NCI-H1417 treated with DMSO at 0.1 percent for 48 hours (cell line): ENCODE results near the gene SVIL.

Experiments
- DNase-seq: peaks from one replicate; lab custom pipeline; 2025; lab: John Stamatoyannopoulos, UW

Gene SVIL, protein sequence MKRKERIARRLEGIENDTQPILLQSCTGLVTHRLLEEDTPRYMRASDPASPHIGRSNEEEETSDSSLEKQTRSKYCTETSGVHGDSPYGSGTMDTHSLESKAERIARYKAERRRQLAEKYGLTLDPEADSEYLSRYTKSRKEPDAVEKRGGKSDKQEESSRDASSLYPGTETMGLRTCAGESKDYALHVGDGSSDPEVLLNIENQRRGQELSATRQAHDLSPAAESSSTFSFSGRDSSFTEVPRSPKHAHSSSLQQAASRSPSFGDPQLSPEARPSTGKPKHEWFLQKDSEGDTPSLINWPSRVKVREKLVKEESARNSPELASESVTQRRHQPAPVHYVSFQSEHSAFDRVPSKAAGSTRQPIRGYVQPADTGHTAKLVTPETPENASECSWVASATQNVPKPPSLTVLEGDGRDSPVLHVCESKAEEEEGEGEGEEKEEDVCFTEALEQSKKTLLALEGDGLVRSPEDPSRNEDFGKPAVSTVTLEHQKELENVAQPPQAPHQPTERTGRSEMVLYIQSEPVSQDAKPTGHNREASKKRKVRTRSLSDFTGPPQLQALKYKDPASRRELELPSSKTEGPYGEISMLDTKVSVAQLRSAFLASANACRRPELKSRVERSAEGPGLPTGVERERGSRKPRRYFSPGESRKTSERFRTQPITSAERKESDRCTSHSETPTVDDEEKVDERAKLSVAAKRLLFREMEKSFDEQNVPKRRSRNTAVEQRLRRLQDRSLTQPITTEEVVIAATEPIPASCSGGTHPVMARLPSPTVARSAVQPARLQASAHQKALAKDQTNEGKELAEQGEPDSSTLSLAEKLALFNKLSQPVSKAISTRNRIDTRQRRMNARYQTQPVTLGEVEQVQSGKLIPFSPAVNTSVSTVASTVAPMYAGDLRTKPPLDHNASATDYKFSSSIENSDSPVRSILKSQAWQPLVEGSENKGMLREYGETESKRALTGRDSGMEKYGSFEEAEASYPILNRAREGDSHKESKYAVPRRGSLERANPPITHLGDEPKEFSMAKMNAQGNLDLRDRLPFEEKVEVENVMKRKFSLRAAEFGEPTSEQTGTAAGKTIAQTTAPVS (N-terminal part only)

DNA sequence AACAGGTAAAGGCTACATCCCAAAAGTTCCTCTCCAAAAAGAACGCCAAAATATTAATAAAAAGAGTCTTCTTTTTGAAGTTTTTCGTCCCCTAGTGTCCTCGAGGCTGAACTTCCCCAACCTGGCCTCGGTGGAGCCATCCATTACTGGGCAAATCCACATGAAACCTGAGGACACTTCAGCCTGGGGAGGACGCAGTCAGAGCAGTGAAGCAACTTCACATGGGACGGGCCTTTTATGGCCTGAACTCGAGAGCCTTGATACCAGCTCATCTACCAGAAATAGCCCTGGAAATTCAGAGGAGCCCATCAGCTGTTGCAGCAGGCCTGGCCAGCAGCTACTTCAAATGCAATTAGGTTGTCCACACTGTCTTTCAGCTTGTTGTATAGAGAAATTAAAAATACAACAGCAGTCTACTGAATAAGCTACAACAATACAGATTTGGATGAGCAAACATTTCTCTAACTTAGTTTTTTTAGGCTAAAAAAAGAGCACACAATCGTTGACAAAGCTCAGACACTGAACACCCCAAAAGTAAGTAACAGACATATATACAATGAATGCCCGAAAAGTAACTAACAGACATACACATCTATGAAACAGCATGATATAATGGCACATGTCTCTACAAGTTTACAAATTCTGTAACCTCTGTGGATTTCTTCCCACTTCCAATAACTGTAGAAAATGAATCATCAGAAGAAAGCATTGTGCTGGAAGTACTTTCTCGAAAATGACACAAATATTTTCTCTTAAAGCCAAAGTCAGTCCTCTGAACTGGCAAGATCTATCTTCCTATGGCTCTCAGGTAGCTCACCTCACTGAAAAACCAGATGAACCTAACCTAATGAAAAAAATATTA lies at the start of gene SVIL:
Gene SVIL, minus strand, starts transcription at position 208 of the 862 bp plus-strand sequence. CDS start 79,913 bp downstream, outside the sequence.
- DNase-seq: no peak

DNA sequence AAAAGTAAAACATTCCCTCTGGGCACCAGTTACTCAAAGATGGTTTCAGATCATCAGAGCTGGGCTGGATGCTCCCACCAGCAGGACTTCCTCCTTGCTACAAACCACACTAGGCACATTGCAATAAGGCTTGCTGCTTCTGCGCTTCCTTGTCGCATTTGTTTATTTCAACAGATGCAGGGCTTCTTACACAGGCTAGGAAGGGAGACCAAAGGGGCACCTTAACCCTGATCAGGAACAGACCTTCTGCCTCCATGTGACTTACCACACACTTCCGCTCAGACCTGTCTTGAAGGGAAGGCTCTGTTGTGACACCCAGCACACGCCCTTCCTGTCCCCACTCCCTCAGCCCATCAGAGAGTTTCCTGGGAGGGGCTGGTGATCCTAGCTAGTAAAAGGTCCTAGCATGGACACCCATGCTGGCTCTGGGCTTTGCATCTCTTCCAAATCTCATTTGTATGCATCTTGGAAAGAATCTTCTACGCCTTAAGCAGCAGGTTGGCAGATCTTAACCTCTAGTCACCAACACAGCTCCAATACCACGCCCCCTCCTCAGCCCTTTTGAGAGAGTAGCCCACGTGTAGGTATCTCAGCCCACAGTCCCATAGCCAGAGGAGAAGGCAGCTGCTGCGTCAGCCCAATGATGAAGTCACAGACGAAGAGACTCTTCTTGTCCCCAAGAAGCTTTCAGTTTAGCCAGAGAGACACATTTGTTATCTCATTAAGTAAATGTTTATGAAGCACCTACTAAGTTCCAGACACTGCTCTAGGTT lies 47.1 kb upstream of the SVIL start:
- no peak for DNase-seq

DNA sequence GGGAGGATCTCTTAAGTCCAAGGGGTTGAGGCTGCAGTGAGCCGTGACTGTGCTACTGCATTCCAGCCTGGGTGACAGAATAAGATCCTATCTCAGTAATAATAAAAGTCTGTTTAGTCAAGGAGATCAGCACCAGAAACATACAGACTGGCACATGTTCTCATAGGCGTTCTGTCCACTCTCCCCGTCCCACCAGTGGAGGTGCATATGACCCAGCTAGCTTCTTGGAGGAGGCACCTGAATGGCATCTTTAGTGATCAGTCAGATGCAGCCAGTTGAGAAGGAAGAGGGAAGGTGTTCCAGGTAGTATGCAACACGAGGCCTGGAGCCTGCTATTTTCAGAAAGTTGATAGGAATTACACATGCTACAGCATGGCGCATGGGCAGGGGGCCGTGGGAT lies 45.3 kb upstream of the SVIL start:
- no peak for DNase-seq

DNA sequence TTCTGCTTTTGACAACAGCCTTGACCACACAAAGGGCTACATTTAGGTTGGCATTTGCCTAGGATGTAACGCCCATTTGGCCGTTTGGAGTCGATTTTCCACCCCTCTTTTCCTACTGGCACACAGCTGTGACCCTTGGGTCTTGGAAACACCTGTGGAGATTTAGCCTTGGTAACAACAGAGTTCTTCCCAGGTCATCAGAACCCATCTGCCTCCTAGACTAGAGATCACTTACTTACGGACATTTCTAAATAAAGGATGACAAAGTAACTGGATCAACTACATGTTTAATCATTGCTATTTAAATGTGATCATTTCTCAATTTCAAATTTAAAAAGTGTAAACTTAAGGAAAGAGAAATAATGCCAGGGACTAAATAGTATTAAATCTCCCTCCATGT lies 42.0 kb upstream of the SVIL start:
- no peak for DNase-seq

DNA sequence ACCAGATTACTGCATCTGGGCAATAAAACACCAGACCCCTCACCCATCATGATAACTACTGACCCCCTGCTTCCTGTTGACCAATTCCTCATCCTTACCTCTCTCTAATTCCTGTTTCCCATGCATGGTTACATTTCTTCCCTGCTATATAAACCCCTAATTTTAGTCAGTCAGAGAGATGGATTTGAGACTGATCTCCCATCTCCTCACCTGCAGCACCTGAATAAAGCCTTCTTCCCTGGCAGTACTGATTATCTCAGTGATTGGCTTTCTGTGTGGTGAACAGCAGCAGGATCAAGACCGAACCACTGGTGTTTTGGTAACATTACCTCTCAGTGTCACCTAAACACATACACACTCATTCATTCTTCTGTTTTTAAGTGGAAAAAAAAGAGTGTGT lies 41.2 kb upstream of the SVIL start:
- no peak for DNase-seq

DNA sequence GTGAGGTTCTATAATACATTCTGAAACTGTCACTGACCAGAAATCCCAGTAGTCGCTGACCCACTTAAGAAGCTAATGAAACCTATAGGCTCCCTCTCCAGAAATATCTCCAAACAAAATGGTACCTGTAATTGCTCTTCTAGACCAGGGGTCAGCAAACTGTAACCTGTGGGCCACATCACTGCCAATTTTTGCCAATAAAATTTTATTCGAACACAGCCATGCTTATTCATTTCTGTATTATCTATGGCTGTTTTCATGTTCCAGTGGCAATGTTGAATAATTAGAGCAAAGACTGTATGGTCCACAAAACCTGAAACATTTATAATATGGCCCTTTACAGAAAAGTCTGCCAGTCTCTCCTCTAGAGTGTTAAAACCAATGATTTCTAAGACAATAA lies 37.2 kb upstream of the SVIL start:
- no peak for DNase-seq

DNA sequence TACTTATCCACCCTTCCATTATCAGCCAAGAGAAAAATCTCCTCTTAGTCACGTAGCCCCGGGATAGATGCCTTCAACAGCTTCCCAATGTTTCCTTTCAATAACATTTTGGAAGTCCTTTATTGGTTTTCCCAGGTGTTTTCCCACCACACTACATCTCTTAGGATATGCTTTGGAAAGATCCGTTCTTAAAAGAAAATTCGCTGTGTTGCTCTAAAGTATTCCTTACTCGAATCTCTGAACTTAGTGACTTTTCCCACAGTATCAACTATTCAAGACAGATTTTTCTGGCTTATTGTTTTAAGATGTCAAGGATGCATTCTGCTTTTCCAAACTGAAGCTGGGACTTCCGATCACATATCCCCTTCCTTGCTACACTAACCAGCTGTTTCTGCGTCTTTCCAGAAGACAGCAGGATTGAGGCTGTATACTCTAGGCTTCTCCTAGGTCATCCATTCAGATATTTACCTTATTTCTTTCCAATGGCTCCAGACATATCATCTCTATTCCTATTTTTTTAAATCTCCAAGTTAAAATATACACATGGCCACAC lies 36.5 kb upstream of the SVIL start:
- no peak for DNase-seq

DNA sequence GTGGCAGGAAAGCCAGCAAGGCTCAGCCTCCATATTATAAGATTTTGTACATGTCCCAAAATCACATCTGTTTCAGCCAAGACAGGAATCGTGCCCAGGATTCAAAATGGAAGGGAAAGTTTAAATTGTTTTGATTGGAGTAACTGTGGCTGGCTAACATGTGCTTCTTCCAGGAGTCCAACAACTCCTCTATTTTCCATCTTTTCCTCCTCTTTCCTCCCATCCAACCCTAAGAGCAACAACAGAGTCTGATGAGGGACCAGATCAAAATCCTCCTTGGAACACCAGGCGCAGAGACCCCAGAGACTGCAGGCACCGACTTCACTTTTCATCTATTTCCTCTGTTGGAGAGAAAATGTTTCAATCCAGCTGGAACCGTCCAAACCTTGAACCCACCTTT lies 36.0 kb upstream of the SVIL start:
- DNase-seq: no peak

DNA sequence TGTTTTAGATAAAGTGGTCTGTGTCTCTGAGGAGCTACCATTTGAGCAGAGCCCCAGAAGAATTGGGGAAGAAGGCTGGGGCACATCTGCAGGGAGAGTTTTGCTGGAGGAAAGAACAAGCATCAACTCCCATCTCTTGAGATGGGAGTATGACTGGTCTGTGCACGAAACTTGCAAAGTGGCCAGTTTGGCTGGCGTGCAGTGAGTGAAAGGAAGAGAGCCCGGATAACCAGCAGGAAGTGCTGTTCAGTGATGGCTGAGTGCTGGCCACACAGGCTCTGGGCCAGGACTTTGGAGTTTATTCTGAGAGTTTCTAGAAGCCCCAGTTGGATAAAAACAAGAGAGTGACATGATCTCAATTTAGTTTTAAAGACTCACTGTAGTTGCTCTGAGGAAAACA lies 34.4 kb upstream of the SVIL start:
- DNase-seq: no peak

DNA sequence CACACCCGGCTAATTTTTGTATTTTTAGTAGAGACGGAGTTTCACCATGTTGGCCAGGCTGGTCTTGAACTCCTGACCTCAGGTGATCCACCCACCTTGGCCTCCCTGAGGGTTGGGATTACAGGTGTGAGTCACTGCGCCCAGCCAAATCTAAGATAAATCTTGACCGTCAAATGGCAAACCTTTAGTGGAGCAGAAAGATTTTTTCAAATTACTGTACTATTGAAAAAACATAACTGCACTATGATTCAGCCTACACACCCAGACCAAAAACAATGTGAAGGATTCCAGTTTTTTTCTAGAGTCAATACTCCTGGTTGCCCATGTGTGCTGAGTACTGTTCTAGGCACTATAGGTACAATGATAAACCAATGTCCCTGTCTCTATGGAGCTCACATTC lies 33.9 kb upstream of the SVIL start:
- DNase-seq: no peak

DNA sequence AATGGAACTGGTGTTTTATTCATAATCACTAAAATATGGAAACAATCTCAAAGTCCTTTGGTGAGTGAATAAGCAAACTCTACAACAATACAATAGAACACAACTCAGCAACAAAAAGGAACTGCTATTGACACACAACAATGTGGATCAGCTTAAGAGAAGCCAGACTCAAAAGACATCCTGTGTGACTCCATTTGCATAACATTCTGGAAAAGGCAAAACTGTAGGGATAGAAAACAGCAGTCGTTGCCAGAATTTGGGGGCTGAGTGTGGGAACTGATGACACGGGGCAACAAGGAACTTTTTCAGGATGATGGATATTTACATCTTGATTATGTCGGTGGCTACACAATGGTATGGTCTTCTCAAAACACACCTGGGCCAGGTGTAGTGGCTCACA lies 32.4 kb upstream of the SVIL start:
- DNase-seq: no peak

DNA sequence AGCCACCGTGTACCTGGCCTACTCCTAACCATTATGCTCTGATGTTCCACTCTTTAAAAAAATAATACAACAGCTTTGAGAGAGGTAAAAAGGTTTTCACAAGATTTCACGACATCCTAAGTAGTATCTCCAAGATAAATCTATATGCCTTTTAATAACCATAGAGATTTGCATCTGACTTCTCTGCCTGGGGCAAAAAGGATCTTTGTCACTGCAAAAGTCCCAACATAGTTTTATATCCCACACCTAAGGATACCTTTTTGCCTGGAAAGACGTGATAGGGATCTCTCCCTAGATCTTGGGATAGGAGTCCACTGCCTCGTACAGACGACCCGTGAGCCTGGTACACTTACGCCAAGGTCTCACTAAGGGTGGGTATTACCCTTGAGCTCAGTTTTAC lies 31.4 kb upstream of the SVIL start:
- DNase-seq: no peak

DNA sequence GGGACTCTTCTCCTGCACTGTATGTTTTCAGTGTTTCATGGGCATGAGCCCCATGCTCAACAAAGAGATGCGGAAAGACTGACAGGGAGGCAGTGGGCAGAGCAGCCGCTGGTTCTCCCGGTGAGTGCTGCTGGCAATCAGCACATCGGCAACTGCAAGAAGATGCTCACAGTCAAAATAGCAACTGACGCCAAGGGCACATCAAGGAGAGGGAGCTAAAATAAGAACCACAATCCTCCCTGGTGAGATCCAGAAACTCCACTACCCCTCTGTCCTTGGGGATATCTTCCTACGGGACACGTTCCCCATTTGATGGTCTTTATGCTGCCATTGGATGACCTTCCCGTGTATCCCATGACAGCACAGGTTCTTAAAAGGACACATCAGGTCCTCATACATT lies 28.9 kb upstream of the SVIL start:
- no peak for DNase-seq

DNA sequence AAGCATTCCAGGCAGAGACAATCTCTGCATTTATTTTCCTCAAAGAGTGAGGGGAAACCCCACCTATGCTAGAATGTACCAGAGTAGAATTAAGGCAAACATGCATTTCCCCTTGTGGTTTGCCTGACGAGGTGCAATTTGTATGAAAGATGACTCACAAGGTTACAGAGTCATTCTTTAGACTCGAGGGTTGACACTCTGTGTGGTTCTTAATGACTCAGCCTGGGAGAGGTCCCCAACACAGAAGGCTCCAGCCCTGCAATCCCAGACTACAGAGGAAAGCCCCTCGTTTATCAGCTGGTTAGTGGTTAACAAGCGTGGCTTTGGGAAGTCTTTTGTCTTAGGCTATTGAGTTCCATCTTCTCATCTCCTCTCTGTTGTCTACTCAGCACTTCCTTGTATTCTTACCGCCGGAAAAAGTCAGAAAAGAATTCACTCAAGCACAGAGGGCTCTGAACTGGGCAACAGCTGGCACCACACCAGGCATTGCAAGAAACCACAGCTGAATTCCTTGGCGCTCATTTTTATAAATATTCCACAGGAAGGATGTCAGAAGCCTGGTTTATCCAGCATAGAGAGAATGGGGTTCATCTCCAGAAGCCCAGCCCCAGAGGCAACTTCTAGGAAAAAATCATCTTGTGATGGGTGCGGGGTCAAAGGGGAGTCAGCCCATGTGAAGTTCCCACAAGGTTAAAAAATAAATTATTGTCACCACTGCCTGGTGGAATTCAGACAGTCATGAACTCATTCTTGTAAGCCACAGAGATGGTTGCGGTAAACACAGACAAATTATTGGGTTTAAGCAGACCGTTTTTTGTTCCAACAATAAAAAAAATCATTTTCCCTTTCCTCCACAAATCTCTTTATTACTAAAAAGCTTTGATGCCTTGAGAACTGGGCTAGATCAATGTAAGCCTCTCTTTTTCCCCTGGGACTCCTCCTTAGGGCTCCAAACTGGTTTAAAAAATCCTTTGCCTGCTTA lies 24.5 kb upstream of the SVIL start:
- DNase-seq: no peak

DNA sequence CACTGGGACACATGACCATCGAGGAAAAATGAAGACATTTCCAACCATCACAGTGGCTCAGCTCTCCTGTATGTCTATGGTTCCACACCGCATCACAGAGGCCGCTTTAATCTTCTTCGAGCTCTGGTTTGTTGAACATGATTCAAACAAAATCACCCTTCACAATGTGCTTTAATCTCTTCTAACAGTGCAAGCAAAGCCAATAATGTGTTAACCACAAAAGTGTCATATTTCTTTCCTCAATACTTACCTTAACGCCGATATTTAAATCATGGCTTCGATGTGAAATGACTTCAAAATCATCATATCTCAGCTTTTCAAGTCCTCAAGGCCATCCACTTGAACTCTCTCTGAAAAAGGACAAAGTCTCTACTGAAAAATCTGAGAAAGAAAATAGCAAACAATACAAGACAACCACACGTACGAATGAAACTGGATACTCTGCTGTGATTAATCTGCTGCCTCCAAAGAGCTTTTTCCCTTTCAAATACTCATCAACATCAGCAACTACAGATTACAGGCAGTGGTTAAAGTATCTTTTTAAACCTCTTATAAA lies 23.0 kb upstream of the SVIL start:
- DNase-seq: no peak

DNA sequence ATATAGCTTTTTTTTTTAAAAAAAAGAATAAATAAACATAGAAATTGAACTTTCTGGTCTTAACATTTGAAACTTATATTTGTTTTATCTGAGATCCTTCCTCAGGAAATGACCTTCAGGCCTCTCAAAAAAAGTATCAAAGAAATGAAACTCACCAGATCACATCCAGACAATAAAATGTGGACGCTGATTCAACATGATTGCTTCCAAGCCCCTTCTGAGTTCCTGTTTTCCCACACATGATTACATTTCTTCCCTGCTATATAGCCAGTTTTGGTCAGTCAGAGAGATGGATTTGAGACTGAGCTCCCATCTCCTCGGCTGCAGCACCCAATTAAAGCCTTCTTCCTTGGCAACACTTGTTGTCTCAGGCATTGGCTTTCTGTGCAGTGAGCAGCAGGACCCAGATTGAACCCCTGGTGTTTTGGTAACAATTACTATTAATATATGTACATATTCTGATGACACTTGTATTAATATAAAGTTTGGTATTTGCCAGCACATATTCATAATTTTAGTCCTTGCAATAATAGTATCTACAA lies 21.8 kb upstream of the SVIL start:
- no peak for DNase-seq

DNA sequence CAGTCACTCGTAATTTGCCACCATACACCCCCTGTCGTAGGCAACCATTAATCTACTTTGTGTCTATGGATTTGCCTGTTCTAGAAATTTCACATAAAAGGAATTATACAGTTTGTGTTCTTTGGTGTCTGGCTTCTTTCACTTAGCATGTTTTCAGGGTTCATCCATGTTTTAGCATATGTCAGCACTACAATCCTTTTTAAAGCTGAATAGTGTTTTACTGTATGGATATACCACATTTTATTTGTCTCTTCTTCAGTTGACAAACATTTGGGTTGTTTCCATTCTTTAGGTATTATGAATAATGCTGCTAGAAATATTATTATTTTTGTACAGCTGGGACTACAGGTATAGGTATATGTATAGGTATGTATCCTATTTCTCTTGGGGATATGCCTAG lies 17.4 kb upstream of the SVIL start:
- DNase-seq: no peak

DNA sequence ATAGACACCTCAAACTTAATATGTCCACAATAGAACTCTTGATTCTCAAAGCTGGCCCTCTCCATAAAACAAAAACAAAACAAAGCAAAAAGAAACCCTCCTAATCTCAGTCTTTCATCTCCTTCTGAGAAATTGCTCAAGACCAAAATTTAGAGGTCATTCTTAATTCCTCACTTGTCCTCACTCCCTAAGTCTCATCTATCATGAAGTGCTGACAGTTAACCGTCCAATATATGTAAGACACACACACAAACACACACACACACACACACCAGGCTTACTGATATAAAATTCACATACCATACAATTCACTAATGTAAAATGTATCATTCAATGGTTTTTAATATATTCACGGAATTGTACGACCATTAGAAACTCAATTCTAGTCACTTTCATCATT lies 17.0 kb upstream of the SVIL start:
- DNase-seq: no peak

DNA sequence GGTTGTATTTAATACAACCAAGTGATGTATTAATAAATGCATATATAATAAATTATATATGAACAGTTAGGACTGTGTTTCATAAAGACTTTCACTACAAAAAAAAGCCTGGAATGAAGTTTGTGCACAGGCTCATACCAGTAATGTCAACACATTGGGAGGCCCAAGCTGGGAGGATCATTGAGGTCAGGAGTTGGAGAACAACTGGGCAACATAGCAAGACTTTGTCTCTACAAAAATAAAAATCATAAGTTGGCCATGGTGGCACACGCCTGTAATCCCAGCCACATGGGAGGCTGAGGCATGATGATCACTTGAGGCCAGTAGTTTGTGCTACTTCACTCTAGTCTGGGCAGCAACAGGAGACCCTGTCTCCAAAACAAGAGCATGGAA lies 15.8 kb upstream of the SVIL start:
- no peak for DNase-seq
